GM21717 (cell line): ENCODE measurements around the gene TRMT5.

ENCODE experiments used
- ATAC-seq: cut with Tn5 transposase; IDR thresholded peaks from one replicate; pipeline ENCODE4 v1.9.1; 2021; ENCODE audit warnings: mild to moderate bottlenecking, moderate library complexity; ENCODE audit not compliant: unreplicated experiment

The TRMT5 gene

DNA sequence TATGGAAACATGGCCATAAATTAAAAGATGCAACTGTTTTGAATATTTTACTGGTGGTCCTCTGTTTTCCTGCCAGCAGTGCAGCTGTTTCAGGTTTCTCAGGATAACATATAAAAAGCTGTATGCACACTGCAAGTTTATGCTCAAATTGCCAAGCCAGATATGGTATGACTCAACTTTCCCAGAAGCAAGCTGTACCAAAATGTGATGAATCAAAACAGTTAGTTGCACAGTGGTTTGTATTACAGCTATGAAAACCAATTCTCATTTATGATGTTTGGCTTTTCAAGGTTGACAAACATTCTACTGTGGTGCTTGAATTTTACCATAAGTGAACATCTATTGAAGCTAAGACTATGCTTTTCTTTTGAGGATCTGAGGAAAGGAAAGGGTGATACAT is 15.5 kb downstream of the TRMT5 start:
- ATAC-seq: no peak

DNA sequence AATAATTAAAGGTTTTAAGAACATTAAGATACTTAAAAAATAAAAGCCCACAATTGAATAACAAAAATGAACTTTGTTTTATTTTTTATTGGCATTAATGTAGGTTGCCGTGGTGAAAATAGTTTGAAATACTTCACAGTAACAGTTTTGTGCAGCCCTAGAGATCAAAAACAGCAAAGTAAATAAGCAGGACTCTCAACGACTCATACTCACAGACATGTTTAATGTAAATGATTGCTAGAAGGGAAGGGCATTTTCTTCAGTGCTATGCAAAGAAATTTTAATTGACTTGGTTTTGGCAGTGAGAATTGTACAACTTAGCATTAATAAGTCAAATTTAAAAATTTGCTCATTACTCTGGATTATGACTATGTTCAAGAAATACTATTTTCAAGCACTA is 16.0 kb downstream of the TRMT5 start:
- no peak for ATAC-seq

DNA sequence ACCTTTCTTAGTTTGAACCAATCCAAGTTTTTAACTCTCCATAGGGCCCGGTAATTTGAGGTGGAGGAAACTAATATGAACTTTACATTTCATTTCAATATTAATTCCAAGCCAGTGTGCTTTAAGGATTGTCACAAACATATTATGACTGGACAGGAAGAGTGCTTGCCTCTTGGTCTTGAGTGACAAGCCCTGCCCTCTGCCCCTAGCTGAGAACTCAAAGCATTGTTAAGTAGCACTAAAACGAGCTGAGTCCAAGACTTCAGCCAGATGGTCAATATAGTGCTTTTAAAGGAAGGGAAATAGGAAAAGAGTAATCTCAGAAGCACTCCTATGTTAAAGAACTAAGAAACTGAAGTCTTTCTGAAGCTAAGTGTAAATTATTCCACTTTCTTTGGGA is 17.1 kb downstream of the TRMT5 start:
- ATAC-seq: no peak

DNA sequence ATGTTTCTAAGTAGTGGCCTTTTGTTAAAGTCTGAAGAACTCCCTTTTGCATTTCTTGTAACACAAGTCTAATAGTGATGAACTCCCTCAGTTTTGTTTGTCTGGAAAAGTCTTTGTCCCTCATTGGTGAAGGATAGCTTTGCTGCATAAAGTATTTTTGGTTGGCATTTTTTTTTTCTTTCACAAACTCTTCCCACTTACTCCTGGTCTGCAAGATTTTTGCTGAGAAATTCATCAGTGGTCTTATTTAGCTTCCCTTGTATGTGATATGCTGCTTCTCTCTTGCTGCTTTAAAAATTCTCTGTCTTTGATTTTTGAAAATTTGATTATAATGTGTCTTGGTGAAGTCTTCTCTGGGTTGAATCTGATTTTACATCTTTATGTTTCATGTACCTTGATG is 22.7 kb downstream of the TRMT5 start:
- no peak for ATAC-seq

DNA sequence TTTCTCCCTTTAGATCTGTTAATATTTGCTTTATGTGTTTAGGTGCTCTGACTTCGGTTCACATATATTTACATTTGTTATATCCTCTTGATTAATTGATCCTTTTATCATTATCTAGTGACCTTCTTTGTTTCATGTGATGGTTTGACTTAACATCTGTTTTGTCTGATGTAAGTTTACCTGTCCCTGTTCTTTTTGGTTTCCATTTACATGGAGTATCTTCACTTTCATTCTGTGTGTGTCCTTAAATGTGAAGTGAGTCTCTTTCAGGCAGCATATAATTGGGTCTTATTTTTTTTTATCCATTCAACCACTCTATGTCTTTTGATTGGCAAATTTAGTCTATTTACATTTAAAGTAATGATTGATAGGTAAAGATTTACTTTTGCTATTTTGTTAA is 24.2 kb downstream of the TRMT5 start:
- no peak for ATAC-seq

DNA sequence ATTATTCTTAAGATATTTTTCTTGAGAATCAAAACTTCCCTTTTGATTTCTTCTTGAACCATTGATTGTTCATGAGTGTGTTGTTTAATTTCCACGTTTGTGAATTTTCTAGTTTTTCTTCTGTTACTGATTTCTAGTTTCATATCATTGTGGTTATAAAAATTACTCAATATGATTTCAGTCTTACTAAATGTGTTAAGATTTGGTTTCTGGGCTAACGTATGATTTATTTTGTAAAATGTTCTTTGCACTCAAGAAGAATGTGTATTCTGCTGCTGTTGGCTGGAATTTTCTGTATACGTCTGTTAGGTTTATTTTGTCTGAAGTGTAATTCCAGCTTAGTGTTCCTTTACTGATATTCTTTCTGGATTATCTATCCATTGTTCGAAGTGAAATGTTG is 24.7 kb downstream of the TRMT5 start:
- no peak for ATAC-seq

DNA sequence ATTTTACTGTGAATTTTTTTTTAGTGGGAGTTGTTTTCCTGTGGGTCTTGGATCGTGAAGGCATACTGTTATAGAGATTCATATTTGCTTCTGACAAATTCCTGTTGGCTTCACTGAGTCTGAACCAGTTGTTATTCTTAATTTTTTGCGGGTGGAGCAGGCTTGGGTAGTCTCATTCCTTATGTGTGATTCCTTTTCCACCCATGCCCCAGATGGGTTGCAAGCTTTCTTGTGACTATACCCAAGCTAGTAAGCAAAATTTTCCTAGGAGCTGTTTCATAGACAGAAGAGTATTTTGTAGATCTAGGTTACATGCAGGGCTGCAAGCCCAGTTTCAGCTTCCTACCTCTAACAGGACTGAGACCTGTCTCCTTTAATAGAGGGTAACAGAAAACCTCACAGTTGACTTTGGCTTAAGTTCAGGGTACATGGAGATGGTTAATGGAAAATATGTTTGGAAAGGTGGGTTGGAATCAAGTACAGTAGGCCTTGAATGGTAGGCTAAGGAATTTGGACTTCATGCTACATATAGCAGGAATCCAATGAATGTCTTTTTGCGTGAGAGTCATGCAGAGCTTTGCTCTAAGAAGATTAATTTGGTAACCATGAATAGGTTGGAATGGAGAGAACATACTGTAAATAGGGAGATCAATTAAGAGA is 29.0 kb downstream of the TRMT5 start:
- ATAC-seq: no peak

DNA sequence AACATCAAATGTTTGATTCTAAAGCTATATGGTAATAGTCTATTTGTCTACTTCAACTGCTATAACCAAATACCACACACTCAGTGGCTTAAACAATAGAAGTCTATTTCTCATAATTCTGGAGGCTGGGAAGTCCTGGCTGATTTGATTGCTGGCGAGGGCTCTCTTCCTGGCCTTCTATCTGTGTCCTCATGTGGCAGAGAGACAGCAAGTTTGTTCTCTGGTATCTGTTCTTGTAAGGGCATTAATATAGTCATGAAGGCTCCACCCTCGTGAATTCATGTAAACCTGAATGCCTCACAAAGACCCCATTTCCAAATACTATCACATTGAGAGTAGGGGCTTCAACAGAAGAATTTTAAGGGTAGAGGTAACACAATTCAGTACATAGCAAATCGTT is 34.1 kb downstream of the TRMT5 start:
- ATAC-seq: no peak

DNA sequence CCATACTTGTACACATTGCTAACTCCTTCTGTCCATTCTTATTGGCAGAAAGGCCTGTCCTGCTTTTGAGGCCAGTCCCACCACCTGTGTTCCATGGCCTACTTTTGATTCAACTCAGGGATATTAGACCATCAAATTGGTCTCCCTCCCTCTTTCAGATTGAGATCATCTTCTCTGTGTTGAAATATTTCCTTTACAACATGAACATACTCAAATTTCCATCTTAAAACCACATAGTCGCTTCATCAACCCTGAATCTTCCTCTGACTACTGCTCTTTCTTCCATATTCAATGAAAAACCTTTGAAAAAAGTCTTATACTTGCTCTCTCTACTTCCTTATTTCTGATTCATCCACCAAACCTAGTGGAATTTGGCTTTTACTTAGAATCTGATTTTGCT is 34.9 kb downstream of the TRMT5 start:
- ATAC-seq: no peak

DNA sequence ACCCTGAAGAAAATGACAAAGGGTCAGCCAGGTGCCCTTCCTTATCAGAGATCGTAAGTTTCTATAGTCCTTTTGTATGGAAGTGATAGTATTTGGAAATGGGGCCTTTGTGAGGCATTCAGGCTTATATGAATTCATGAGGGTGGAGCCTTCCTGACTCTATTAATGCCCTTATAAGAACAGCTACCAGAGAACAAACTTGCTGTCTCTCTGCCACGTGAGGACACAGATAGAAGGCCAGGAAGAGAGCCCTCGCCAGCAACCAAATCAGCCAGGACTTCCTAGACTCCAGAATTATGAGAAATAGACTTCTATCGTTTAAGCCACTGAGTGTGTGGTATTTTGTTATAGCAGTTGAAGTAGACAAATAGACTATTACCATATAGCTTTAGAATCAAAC is 36.7 kb downstream of the TRMT5 start:
- no peak for ATAC-seq

DNA sequence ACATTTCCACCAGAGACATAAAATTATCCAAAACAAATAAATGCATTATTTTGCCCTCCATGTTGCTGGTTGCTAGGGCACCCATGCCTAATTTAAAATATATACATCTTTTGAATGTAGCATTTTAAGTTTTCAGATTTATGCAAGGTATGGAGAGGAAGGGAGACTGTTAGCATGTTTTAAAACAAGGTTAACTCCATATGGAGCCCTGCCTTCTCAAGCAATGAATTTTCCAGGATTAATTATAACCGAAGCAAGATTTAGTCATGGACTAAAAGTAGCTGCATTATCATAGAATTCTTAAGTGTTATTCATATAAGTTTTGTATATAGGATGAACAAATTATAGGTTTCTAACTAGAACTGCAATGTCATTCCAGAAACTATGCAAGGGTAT is 37.2 kb downstream of the TRMT5 start:
- no peak for ATAC-seq

DNA sequence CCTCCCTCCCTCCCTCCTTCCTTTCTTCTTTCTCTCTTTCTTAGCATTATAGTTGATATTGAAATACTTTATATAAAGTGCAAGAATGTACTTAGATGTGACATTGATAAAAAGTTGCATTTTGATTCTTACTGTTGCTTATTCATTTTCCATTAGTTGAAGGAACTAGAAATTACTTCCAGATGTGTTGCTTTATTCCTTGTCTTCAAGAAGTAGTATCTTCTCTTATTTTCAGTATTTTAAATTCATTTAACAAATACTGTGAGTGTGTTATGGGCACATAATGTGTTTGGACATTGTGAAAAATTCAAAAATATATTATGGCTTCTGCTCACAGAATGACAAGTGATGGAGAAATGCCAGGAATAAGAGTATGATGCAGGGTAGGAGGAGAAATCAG is 45.6 kb downstream of the TRMT5 start:
- ATAC-seq: no peak

DNA sequence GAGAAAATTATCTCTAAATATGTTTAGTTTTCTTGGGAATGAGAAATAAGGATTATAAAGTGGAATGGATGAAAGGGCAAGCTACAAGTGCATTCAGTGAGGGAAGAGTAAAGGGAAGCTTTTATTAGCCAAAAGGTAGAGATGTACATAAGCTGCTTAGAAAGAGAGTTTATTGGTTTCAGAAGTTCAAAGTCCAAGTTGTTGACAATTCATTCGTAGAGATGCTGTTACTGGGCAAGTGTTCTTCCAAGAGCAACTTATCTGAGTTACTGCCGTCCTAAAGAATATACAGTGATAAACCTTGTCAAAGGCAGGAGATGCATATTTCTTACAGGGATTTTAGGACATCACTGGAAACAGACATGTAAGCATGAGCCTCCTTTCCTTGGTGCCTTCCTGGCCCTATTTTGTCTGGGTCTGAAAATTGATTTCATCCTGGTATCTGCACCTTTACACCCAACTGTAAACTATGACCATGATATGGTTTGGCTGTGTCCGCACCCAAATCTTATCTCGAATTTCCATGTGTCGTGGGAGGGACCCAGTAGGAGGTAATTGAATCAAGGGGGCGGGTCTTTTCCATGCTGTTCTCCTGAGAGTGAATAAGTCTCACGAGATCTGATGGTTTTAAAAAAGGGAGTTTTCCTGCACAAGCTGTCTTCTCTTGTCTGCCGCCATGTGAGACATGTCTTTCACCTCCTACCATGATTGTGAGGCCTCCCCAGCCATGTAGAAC is 46.8 kb downstream of the TRMT5 start:
- no peak for ATAC-seq

DNA sequence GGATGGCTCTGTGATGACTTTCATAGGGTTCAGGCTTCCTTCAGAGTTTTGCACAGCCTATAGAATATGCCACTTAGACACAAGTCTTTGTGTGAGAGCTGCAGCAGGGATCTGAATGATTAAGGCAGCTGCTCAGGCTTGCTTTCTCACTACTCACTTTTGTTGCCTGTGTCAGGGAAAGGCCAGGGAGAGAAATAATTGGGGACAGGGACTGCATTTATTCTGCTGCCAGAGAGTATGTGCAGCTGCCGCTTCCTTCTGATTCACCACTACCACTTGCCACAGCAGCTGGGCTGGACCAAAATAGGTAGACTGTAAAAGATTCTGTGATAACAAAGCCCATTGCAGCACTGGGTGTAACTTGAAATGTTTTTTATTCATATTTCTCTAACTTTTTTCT is 49.7 kb downstream of the TRMT5 start:
- no peak for ATAC-seq

DNA sequence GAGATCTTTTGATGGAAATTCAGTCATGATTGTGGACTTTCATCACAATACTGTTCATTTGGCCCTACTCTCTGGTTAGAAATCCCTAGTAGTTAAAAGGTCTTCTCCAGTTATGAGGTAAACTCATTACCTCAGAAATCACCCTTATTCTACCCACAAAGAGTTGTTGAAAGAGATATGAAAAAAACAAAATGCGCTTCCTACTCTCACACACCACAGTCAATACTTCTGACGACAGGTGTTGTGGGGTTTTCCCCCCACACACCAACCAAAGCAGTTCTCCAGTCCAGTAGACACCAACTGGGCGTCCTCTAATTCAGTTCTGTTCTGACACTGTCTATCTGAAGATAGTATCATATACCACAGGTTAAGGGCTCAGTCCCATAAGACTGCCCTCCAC is 54.9 kb downstream of the TRMT5 start:
- ATAC-seq: peak; percentile 89

DNA sequence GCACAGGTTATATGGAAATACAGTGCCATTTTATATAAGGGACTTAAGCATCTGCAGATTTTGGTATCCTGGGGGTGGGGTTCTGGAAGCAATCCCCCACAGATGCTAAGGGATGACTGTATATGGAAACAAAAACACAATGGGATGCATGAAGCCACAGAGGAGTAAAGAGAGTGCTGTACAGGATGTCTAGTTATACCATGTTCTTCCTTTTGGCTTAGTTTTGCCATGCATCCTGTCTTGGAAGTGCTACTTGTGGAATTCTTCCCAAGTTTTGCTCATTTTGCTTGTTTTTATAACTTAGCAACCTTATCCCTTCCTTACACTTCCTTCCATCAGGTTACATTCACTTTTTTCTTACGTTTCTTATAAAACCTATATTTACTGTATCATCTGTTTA is 55.6 kb downstream of the TRMT5 start:
- ATAC-seq: no peak

DNA sequence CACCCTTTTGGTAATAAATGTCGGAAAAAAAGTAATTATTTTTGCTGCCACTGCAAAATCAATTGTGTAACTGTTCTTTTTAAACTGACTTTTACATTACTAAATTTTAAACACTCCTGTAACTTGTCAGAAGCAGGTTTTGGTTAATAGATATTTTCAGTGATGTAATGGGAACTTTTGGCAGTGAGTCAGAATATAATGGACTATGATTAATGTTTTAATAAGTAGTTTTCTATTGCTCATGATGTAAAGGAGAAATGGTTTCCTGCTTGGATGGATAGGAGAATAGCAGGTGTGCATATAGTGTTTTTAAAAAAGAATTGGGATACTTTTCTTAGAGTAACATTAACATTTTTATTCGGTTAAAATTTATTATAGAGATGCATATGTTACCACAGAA is 58.8 kb downstream of the TRMT5 start:
- no peak for ATAC-seq
